Stimulated activated CD8-positive, alpha-beta memory T cell treated with anti-CD3 and anti-CD28 coated beads, Interleukin-7, amount 100 ng/mL, for 48 hours (primary cell): ENCODE results near the gene SYT3.
"Not testable (repeated sequence)": the region's sequence is repeated elsewhere in the genome, so short reads cannot be mapped to it uniquely, and the experiment has no call there.

Source experiments
- DNase-seq, 2 donors: peaks; one replicate each; pipeline ENCODE4 v3.0.0-alpha.2; 2020; ENCODE audit warnings: low read depth in 1 of 2; ENCODE audit errors: extremely low read depth in 1 of 2

SYT3 gene

DNA sequence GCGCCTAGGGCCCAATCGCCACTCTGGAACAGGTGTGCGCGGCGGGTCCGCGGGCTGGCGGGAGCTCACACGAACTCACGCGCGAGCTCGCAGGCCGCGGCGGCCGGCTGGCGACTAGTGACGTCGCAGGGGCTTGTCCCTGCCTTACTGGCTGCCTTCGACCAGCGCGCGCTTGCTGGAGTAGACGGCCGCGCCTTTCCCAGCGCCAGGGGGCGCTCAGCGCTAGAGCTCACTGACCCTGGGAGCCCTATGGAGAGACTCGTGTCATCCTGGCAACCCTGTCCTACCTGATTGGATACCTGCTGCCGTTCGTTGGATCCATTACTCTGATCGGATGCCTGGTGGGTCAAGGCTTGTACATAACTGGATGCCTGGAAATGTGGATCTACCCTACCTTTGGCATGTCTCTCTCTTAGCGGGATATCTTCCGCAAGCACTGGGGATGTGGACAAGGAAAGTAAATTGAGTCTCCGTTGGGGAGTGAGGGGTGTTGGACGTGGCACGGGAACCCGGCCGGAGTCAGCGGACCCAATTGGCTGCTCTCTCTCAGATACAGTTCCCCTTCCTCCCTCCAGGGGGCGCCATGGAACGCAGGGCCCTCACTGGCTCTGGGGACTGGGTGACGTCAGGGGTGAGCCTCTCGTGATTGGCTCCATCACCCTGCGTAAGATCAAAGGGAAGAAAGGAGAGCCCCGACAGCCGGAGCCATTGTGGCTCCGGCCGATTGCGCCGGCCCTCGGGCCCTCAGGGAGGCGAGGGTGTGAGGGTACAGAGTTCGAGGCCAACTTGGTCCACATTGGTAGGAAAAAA is 35.2 kb downstream of the SYT3 start:
- not testable (repeated sequence) for DNase-seq

- DNase-seq = no peak
These were observed 36.7 kb downstream of the SYT3 start for GRCh38 chr19:50602935-50603334.

- no peak for DNase-seq
These were observed 37.2 kb downstream of the SYT3 start for GRCh38 chr19:50602496-50602895.

DNA sequence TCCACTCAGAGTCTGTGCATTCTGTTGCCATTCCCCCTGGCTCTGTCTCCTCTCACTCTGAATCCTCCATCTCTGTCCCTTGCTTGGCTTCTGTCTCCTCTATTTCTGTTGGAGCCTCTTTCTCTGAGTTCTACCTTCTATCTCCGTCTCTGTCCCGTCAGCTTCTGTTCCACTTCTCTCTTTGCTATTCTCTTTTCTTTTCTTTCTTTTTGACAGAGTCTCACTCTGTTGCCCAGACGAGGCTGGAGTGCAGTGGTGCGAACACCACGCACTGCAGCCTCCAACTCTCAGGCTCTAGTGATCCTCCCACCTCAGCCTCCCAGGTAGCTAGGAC is 37.6 kb downstream of the SYT3 start:
- no peak for DNase-seq

- no peak for DNase-seq
These were observed 38.1 kb downstream of the SYT3 start for GRCh38 chr19:50601407-50602088.

GRCh38 chr19:50599427-50599826 is 40.3 kb downstream of the SYT3 start:
- DNase-seq = no peak

GRCh38 chr19:50590191-50590590 is 49.5 kb downstream of the SYT3 start:
- no peak for DNase-seq

- DNase-seq = not testable (repeated sequence)
These were observed 57.7 kb downstream of the SYT3 start for GRCh38 chr19:50581795-50582660.

- no peak for DNase-seq
These were observed 58.6 kb downstream of the SYT3 start for GRCh38 chr19:50580970-50581634.

GRCh38 chr19:50580240-50580639 is 59.4 kb downstream of the SYT3 start:
- DNase-seq = no peak

DNA sequence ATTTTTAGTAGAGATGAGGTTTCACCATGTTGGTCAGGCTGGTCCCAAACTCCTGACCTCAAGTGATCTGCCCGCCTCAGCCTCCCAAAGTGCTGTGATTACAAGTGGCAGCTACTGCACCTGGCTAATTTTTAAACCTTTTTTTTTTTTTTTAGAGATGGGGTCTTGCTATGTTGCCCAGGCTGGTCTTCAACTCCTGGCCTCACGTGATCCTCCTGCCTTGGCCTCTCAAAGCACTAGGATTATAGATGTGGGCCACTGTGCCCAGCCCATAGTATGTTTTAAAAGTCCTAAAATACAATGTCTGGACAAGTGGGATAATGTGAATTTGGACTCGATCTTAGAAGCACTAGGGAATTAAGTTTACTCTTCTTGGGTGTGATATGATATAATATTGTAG is 62.9 kb downstream of the SYT3 start:
- not testable (repeated sequence) for DNase-seq

DNA sequence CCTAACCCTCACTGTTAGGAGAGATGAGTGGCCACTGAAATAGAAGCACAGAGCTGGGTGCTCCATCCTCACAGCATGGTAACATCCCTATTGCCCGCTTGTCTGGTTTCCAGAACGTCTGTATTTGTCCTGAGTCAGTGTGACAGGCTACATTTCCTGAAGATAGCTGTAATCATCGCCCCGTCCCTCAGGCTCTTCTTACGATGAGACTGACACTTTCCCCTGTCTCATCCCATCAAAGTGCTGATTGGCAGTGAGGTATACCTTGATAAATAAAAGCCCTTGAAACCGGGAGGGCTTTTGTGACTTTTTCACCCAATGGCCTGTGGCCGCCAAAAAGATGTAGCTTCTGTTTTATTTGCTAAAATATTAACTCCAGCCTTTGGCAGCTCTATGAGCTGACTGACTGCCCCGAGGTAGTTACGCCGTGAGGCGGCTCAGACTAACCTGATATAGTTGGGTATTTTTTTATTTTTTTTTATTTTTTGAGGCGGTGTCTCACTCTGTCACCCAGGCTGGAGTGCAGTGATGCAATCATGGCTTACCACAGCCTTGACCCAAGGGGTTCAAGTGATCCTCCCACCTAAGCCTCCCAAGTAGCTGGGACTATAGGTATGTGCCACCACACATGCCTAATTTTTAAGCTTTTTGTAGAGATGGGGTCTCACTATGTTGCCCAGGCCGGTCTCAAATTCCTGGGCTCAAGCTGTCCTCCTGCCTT is 65.8 kb downstream of the SYT3 start:
- no peak for DNase-seq
